Omental fat pad (tissue), 4 donors: ENCODE data around the gene FDPS. TPM values are rescaled to one million over a fixed set of nuclear protein-coding genes. Genes with fewer than 3 reads are reported as not detected.

Experiments
- ATAC-seq: fragments of 150-250 bp; one replicate; pipeline ENCODE4 v1.9.1; 2016; ENCODE audit warnings: mild to moderate bottlenecking, moderate library complexity; ENCODE audit not compliant: low FRiP score
- DNase-seq: peaks from one replicate; pipeline ENCODE4 v3.0.0-alpha.2; 2019; ENCODE audit warnings: low spot score
- total RNA-seq, 4 donors: library from RNA; depleted of rRNA; stranded (reverse); fragments of >200 nt; gene quantifications; one replicate each; pipeline ENCODE4 v1.1.0, GENCODE V29; 2016
- TF ChIP-seq, protein P1 (sequence below), 3 donors: fragments of 450-650 bp; IDR thresholded peaks; one replicate each; pipeline ENCODE4 v1.5.1; 2016 to 2017; ENCODE audit warnings: antibody characterized with exemption in 3 of 3, mild to moderate bottlenecking in 3 of 3, moderate library complexity in 2 of 3

The FDPS gene
- total RNA-seq, 4 donors from 2014 or later, result 73.9 to 151 (median 87.7) TPM

DNA sequence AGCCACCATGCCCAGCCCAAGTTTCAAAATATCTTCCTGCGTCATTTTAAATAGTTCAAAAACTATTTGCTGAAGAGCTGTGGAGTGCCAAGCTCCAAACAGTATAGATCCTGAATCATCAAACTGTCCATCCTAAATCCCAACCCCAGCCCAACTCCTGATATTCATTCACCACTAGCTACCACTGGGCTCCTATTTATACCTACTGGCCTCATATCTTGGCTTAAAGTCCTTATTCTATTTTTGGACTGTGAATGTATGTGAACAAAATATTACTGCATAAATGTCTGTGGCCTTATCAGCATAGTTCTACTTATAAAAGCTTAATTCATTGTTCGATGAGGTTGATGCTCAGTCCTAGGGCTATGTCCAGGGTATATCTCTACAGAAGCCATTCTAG, 41.3 kb upstream of the FDPS start:
- DNase-seq, result no peak
- TF ChIP-seq, protein P1, sequence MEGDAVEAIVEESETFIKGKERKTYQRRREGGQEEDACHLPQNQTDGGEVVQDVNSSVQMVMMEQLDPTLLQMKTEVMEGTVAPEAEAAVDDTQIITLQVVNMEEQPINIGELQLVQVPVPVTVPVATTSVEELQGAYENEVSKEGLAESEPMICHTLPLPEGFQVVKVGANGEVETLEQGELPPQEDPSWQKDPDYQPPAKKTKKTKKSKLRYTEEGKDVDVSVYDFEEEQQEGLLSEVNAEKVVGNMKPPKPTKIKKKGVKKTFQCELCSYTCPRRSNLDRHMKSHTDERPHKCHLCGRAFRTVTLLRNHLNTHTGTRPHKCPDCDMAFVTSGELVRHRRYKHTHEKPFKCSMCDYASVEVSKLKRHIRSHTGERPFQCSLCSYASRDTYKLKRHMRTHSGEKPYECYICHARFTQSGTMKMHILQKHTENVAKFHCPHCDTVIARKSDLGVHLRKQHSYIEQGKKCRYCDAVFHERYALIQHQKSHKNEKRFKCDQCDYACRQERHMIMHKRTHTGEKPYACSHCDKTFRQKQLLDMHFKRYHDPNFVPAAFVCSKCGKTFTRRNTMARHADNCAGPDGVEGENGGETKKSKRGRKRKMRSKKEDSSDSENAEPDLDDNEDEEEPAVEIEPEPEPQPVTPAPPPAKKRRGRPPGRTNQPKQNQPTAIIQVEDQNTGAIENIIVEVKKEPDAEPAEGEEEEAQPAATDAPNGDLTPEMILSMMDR (IDR thresholded peaks at IDR 0.05), result no peak
- ATAC-seq, result no peak

GRCh38 chr1:155268630-155269029, 40.0 kb upstream of the FDPS start:
- DNase-seq (no peak), ATAC-seq (no peak)
- TF ChIP-seq, protein P1 (IDR thresholded peaks at IDR 0.05), result no peak

DNA sequence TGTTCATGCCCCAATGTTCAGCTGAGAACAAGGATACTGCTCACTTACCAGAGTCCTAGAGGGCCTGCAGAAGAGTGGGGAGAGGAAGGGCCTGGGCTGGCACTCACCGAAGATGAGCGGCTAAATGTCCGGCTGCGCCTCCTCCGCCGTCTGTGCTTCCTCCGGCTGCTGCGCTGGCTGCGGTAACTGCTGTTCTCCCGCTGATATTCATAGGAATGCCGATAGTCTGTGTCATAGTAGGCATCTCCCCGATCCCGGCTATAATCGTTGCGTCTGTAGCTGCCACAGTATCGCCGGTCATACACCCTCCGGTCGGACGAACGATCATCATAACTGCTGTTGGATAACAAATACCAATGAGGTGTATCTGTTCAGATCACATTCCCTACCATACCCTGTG, 39.3 kb upstream of the FDPS start:
- TF ChIP-seq, protein P1 (IDR thresholded peaks at IDR 0.05), result no peak
- DNase-seq, result no peak
- ATAC-seq, result no peak

DNA sequence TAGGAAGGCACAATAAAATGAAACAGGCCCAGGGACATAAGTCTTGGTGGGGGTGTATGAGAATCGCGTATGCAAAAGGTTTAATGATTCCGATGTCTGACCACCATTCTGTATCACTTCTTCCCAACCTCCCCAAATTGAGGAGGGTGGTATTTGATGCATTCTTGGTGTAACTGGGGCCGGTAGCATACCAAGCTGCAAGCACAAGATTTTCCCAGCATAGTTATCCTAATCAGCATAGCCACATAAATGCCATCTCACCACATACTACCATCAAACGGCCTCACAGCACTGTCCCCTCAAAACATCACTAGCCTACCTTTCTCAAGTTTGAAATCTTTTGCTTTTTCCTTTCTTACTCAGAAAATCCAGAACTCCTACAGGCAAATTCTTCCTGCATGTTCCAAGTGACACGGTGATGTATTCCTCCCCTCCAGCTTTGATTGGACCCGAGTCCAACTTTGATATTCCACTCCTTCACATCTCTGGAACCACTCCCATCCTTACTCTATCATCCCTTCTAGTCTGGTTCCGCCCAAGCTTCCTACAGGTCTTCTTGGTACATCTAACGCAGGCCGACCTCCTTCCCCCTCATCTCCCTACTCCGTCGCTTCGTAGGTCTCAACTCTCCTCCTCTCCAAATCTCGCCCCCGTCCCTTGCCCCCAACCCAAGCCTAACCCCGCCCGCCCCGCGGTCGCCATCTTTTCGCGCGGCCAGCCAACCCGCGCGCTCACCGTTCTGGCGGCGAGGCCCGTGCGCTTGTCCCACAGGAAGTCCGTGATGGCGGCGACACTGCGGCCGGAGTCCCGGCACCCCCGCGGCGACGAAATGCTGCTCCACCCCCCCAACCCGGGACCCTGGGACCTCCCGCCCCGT, 36.0 kb upstream of the FDPS start:
- DNase-seq (no peak), ATAC-seq (peak; percentile 42)
- TF ChIP-seq, protein P1 (IDR thresholded peaks at IDR 0.05), result no peak

GRCh38 chr1:155273343-155274245, 35.1 kb upstream of the FDPS start, which contains the start of gene CLK2:
Gene CLK2 (minus strand): TSS chr1:155273504. CDS start chr1:155270977, 2,527 bp downstream.
- DNase-seq (peak; percentile 82), ATAC-seq (peak; percentile 91)
- TF ChIP-seq, protein P1 (IDR thresholded peaks at IDR 0.05), result no peak

- TF ChIP-seq, protein P1 (IDR thresholded peaks at IDR 0.05), result peak in 1 of 3 donors; percentile 27
- peak; percentile 91 for ATAC-seq
- DNase-seq, result peak; percentile 96
These were observed 31.4 kb upstream of the FDPS start, which contains the start of gene HCN3 for GRCh38 chr1:155277070-155277901. Gene HCN3 (plus strand): TSS chr1:155277463. CDS start chr1:155277591, 128 bp downstream.
